Measurements from ENCODE around the gene DLGAP3. TPM values are rescaled to one million over a fixed set of nuclear protein-coding genes. Genes with fewer than 3 reads are reported as not detected.
"Not testable (repeated sequence)": the region's sequence is repeated elsewhere in the genome, so short reads cannot be mapped to it uniquely, and the experiment has no call there.

DLGAP3 gene
- total and polyA plus RNA-seq, 5 donors, result 0.05 to 0.21 (median 0.11) TPM

DNA sequence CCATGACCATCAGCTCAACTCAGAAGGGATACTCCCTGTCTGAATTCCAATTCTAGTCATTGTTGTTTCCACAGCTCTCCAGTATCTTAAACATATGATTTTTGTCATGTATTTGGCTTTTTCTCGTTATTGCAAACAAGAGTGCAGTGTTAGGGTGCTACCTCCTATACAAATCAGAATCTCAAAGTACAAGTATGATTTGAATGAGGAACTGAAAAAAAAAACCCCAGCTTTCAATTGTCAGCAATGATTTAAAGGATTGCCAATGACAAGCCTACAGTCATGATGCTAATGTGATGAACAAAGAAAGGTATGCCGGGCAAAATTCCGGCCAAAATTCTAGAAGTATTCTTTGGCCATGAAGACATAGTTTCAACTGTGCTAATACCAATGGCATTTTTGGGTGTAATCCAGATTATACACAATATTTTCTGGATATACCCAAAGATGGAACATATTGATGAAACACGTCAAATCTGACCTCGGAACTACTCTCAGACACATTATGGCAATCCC is 40.8 kb upstream of the DLGAP3 start:
- Histone ChIP-seq H3K27me3 (ENCODE audit: control insufficient read depth, insufficient read depth) (no peaks in the 10 kb centered on the region), H3K4me1 (ENCODE audit: control insufficient read depth, insufficient read depth, low read length) (no peaks in the 10 kb centered on the region), H3K9me3 (ENCODE audit: control insufficient read depth, low read length) (no peaks in the 10 kb centered on the region), H3K27ac (ENCODE audit: low read length) (no peak overlapping the region), H3K4me3 (ENCODE audit: low read length) (no peak overlapping the region)
- 89% methylated on average over 5 of the region's 5 CpGs for WGBS
- DNase-seq (no peak), ATAC-seq (no peak)
- intact Hi-C loops (cut with DNase I), result no loop called here

DNA sequence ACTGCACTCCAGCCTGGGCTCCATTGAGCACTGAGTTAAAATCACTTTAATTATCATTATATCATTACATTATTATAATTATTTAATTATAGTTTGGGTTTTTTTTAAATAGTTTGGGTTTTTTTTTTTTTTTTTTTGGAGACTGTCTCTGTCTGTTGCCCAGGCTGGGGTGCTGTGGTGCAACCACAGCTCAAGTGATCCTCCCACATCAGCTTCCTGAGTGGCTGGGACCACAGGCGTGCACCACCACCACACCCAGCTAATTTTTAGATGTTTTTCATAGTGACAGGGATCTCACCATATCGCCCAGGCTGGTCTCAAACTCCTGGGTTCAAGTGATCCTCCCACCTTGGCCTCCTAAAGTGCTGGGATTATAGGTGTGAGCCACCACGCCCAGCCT is 38.8 kb upstream of the DLGAP3 start:
- H3K27ac ChIP-seq (ENCODE audit: low read length); ATAC-seq; H3K4me3 ChIP-seq (ENCODE audit: low read length); H3K4me1 ChIP-seq (ENCODE audit: control insufficient read depth, insufficient read depth, low read length); DNase-seq; H3K9me3 ChIP-seq (ENCODE audit: control insufficient read depth, low read length); H3K27me3 ChIP-seq (ENCODE audit: control insufficient read depth, insufficient read depth); intact Hi-C loops (cut with DNase I): not testable (repeated sequence)
- WGBS, result 79% methylated on average over 3 of the region's 3 CpGs

DNA sequence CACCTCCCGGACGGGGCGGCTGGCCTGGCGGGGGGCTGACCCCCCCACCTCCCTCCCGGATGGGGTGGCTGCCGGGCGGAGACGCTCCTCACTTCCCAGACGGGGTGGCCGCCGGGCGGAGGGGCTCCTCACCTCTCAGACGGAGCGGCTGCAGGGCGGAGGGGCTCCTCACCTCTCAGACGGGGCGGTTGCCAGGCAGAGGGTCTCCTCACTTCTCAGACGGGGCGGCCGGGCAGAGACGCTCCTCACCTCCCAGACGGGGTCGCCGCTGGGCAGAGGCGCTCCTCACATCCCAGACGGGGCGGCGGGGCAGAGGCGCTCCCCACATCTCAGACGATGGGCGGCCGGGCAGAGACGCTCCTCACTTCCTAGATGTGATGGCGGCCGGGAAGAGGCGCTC is 38.2 kb upstream of the DLGAP3 start:
- H3K9me3 ChIP-seq (ENCODE audit: control insufficient read depth, low read length); intact Hi-C loops (cut with DNase I); H3K27me3 ChIP-seq (ENCODE audit: control insufficient read depth, insufficient read depth); H3K4me3 ChIP-seq (ENCODE audit: low read length); DNase-seq; H3K27ac ChIP-seq (ENCODE audit: low read length); ATAC-seq; H3K4me1 ChIP-seq (ENCODE audit: control insufficient read depth, insufficient read depth, low read length): not testable (repeated sequence)
- WGBS, result 96% methylated on average over 20 of the region's 36 CpGs

DNA sequence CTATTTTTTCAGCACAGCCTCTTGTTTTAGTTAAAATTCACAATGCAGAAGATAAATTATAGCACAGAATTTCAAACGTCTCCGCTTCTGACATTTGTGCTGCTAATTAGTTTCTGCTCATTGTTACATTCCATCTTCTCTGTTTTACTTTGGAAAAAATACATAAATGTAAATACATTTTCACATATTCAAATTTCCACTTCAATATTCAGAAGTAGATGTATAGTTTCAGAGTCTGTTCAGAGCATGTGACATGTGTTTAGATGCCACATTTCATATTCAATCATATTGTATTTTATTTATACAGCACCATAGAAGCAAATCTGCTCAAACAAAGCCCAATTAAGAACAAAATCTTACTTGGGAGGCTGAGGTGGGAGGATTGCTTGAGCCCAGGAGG is 36.1 kb upstream of the DLGAP3 start:
- ATAC-seq (no peak), DNase-seq (no peak)
- intact Hi-C loops (cut with DNase I), result no loop called here
- WGBS, result 84% methylated on average over 2 of the region's 2 CpGs
- Histone ChIP-seq H3K27me3 (ENCODE audit: control insufficient read depth, insufficient read depth) (no peaks in the 10 kb centered on the region), H3K4me1 (ENCODE audit: control insufficient read depth, insufficient read depth, low read length) (no peaks in the 10 kb centered on the region), H3K27ac (ENCODE audit: low read length) (no peak overlapping the region), H3K4me3 (ENCODE audit: low read length) (no peak overlapping the region), H3K9me3 (ENCODE audit: control insufficient read depth, low read length) (no peaks in the 10 kb centered on the region)

DNA sequence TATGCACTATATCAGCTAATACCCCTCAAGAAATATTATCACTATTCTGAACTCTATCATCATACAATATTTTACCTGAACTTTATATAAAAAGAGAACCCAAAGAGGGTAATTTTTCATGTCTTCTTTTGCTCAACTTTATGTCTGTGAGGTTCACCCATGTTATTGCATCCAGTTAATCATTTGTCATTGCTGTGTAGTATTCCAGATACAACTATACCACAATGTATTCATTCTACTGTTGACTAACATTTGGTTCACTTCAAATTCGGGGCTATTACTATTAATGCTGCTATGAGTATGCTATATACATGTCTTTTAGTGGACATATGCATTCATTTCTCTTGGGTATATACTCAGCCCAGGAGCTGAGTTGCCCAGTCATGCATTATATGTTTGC is 21.0 kb upstream of the DLGAP3 start:
- H3K4me3 ChIP-seq (ENCODE audit: low read length), result no peak overlapping the region
- no peaks in the 10 kb centered on the region for H3K9me3 ChIP-seq (ENCODE audit: control insufficient read depth, low read length)
- no peak overlapping the region for H3K27ac ChIP-seq (ENCODE audit: low read length)
- no peak for DNase-seq
- ATAC-seq, result no peak
- intact Hi-C loops (cut with DNase I), result no loop called here
- H3K4me1 ChIP-seq (ENCODE audit: control insufficient read depth, insufficient read depth, low read length), result no peaks in the 10 kb centered on the region
- no peaks in the 10 kb centered on the region for H3K27me3 ChIP-seq (ENCODE audit: control insufficient read depth, insufficient read depth)
- WGBS, result 40% methylated on average over 1 of the region's 1 CpG

DNA sequence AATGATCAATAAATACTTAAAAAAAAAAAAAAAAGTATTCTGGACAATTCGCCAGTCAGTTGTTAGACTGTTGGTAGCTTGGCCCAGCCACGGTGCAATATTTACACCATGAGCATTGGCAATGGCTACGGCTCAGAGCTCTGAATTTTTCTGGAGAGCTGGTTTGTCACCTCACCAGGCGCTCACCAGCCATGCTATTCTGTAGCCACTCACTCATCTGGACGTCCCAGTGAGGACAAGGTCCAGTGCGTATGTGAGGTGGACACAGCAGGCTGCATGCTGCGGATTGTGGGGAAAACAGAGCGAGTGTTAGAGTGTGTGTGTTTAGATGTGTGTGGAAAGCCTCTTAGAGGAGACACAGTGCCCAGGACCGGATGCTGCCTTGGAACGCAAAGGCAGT is 19.3 kb upstream of the DLGAP3 start:
- DNase-seq; H3K27me3 ChIP-seq (ENCODE audit: control insufficient read depth, insufficient read depth); H3K4me3 ChIP-seq (ENCODE audit: low read length); ATAC-seq; H3K27ac ChIP-seq (ENCODE audit: low read length); H3K4me1 ChIP-seq (ENCODE audit: control insufficient read depth, insufficient read depth, low read length); H3K9me3 ChIP-seq (ENCODE audit: control insufficient read depth, low read length); intact Hi-C loops (cut with DNase I): not testable (repeated sequence)
- 88% methylated on average over 10 of the region's 10 CpGs for WGBS

DNA sequence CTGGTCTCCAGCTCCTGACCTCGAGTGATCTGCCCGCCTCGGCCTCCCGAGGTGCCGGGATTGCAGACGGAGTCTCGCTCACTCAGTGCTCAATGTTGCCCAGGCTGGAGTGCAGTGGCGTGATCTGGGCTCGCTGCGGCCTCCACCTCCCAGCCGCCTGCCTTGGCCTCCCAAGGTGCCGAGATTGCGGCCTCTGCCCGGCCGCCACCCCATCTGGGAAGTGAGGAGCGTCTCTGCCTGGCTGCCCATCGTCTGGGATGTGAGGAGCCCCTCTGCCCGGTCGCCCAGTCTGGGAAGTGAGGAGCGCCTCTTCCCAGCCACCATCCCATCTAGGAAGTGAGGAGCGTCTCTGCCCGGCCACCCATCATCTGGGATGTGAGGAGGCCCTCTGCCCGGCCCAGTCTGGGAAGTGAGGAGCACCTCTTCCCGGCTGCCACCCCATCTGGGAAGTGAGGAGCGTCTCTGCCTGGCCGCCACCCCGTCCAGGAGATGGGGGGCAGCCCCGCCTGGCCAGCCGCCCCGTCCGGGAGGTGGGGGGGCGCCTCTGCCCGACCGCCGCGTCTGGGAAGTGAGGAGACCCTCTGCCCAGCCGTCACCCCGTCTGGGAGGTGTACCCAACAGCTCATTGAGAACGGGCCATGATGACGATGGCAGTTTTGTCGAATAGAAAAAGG is 18.3 kb upstream of the DLGAP3 start:
- 93% methylated on average over 41 of the region's 41 CpGs for whole genome bisulfite sequencing
- H3K27me3 ChIP-seq (ENCODE audit: control insufficient read depth, insufficient read depth); H3K9me3 ChIP-seq (ENCODE audit: control insufficient read depth, low read length); H3K4me1 ChIP-seq (ENCODE audit: control insufficient read depth, insufficient read depth, low read length); ATAC-seq; DNase-seq; intact Hi-C loops (cut with DNase I); H3K4me3 ChIP-seq (ENCODE audit: low read length); H3K27ac ChIP-seq (ENCODE audit: low read length): not testable (repeated sequence)

DNA sequence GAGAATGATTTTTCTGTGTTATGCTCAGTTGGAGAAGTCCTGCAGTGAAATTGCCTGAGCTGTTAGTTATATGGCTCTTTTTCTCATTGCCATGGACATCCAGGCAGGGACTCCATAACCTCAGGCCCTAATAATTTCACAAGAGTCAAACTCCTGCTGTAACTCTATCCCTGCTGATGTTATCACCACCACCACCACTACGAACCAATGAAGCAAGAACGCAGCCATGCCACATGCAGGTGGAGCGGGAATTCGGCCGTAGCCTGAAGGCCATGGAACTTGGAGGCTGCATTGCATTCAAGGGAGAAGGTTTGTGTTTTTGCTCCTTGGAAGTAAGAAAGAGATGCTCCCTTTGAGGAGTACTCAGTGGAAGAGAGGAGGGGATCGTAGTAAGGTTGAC is 16.8 kb upstream of the DLGAP3 start:
- 89% methylated on average over 6 of the region's 6 CpGs for WGBS
- intact Hi-C loops (cut with DNase I), result no loop called here
- ATAC-seq (no peak), DNase-seq (no peak)
- Histone ChIP-seq H3K4me3 (ENCODE audit: low read length) (no peak overlapping the region), H3K27me3 (ENCODE audit: control insufficient read depth, insufficient read depth) (no peaks in the 10 kb centered on the region), H3K9me3 (ENCODE audit: control insufficient read depth, low read length) (no peaks in the 10 kb centered on the region), H3K27ac (ENCODE audit: low read length) (no peak overlapping the region), H3K4me1 (ENCODE audit: control insufficient read depth, insufficient read depth, low read length) (no peaks in the 10 kb centered on the region)

DNA sequence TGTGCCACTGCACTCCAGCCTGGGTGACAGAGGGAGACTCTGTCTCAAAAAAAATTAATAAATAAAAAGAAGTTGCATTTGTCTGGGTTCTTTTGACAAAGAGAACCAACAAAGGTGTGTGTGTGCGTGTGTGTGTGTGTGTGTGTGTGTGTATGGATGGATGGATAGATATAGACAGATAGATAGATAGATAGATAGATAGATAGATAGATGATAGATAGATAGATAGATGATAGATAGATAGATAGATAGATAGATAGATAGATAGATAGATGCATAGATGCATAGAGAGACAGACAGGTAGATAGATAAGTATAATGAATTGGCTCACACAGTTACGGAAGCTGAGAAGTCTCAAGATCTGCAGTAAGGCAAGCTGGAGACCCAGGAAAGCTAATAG is 12.3 kb upstream of the DLGAP3 start:
- 89% methylated on average over 2 of the region's 2 CpGs for WGBS
- H3K27me3 ChIP-seq (ENCODE audit: control insufficient read depth, insufficient read depth); H3K27ac ChIP-seq (ENCODE audit: low read length); H3K9me3 ChIP-seq (ENCODE audit: control insufficient read depth, low read length); H3K4me3 ChIP-seq (ENCODE audit: low read length); ATAC-seq; DNase-seq; H3K4me1 ChIP-seq (ENCODE audit: control insufficient read depth, insufficient read depth, low read length); intact Hi-C loops (cut with DNase I): not testable (repeated sequence)

DNA sequence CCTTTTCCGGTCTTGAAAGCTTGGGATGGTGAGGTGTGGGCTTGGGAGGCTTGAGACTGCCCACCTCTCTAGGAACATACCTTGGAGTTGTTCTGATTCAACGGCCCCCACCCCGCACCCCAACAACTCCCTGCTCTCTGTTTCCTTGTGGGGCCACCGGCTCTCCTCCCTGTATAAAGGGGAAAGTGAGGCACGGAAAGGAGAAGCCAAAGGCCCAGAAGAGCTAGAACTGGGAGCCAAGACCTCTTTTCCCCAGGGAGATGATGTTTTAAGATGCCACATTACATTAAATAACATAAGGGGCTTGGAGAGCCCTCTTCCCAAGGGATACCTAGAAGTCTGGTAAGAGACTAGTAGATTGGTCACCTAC is 1.2 kb upstream of the DLGAP3 start:
- no peaks in the 10 kb centered on the region for H3K27me3 ChIP-seq (ENCODE audit: control insufficient read depth, insufficient read depth)

DNA sequence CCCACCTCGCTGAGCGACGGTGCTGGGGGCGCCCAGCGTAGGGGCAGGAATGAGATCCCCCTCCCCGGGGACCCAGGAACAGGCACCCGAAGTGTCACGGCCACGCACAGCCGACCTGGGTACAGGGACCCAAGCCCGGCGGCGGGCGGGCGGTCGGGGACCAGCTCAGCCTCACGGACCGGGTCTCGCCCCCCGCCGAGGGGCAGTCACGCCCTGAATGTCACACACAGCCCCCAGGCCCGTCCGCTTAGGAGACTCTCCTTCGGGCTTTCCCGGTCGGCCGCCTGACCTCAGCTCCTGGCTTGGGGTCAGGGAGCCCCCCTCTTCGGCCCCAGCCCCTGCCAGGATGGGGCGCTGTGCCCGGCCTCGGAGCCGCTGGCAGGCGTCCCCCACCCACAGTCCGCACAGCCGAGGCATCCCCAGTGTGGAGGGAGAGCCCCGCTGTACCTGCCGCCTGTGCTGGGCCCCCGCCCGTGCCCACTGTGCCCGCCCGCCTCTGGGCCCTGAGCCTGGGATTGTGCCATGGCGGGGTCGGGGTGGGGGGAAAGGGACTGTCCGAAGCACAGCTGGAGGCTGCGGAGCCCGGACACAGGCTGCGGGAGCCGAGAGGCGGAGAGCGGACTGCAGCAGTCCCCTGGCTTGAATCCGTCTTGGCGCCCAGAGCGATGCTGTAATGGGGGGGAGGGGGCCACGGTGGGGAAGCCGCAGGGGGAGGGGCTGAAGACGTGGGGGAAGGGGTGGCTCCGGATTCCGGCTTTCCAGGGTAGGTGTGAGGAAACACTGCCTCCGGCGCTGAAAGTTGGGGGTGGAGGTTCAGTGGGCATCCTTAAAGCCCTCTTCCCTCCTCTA is 627 bp upstream of the DLGAP3 start:
- peaks cover 2% of the 10 kb centered on the region for H3K9me3 ChIP-seq (ENCODE audit: control insufficient read depth, low read length)
- H3K27ac ChIP-seq (ENCODE audit: low read length), result no peak overlapping the region
- H3K27me3 ChIP-seq (ENCODE audit: control insufficient read depth, insufficient read depth), result no peaks in the 10 kb centered on the region
- WGBS, result 2% methylated on average over 61 of the region's 61 CpGs
- ATAC-seq, result peak; percentile 28 to 57
- H3K4me1 ChIP-seq (ENCODE audit: control insufficient read depth, insufficient read depth, low read length), result peaks cover 3% of the 10 kb centered on the region
- peak overlapping the region; percentile 72 for H3K4me3 ChIP-seq (ENCODE audit: low read length)
- DNase-seq, result peak in 1 of 3 donors; percentile 35
- intact Hi-C loops (cut with DNase I), result no loop called here

More for the DNA sequence above, 1.2 kb upstream of the DLGAP3 start:
- WGBS, result 15% methylated on average over 5 of the region's 5 CpGs
- ATAC-seq (no peak), DNase-seq (no peak)
- Histone ChIP-seq H3K4me3 (ENCODE audit: low read length) (no peak overlapping the region), H3K9me3 (ENCODE audit: control insufficient read depth, low read length) (peaks cover 2% of the 10 kb centered on the region), H3K27ac (ENCODE audit: low read length) (no peak overlapping the region), H3K4me1 (ENCODE audit: control insufficient read depth, insufficient read depth, low read length) (peaks cover 3% of the 10 kb centered on the region)
- intact Hi-C loops (cut with DNase I), result no loop called here
